ENCODE results near the gene OPCML.

The OPCML gene

GRCh38 chr11:132981131-132981956, 551.0 kb downstream of the OPCML start:
- DNase-seq (ENCODE audit: low spot score) (no peak), ATAC-seq (ENCODE audit: low read depth) (no peak)
- Histone ChIP-seq H3K27me3 (ENCODE audit: insufficient read depth, poor library complexity, severe bottlenecking) (peaks cover 10% of the 10 kb centered on the region), H3K4me1 (ENCODE audit: insufficient read depth, poor library complexity, severe bottlenecking) (no peaks in the 10 kb centered on the region), H3K9me3 (ENCODE audit: severe bottlenecking) (no peaks in the 10 kb centered on the region), H3K27ac (ENCODE audit: poor library complexity, severe bottlenecking) (no peak overlapping the region), H3K4me3 (ENCODE audit: severe bottlenecking) (no peak overlapping the region), H3K36me3 (ENCODE audit: low read depth) (no peaks in the 10 kb centered on the region)
- no peak for TF ChIP-seq CTCF (IDR thresholded peaks at IDR 0.05; ENCODE audit: poor library complexity, severe bottlenecking)

GRCh38 chr11:132980670-132981069, 551.6 kb downstream of the OPCML start:
- TF ChIP-seq CTCF (IDR thresholded peaks at IDR 0.05; ENCODE audit: poor library complexity, severe bottlenecking), result no peak
- Histone ChIP-seq H3K27me3 (ENCODE audit: insufficient read depth, poor library complexity, severe bottlenecking) (peaks cover 10% of the 10 kb centered on the region), H3K4me1 (ENCODE audit: insufficient read depth, poor library complexity, severe bottlenecking) (no peaks in the 10 kb centered on the region), H3K36me3 (ENCODE audit: low read depth) (no peaks in the 10 kb centered on the region), H3K4me3 (ENCODE audit: severe bottlenecking) (no peak overlapping the region), H3K9me3 (ENCODE audit: severe bottlenecking) (no peaks in the 10 kb centered on the region), H3K27ac (ENCODE audit: poor library complexity, severe bottlenecking) (no peak overlapping the region)
- DNase-seq (ENCODE audit: low spot score) (no peak), ATAC-seq (ENCODE audit: low read depth) (no peak)

GRCh38 chr11:132977746-132978145, 554.6 kb downstream of the OPCML start:
- no peak overlapping the region for H3K27ac ChIP-seq (ENCODE audit: poor library complexity, severe bottlenecking)
- no peaks in the 10 kb centered on the region for H3K36me3 ChIP-seq (ENCODE audit: low read depth)
- peaks cover 10% of the 10 kb centered on the region for H3K27me3 ChIP-seq (ENCODE audit: insufficient read depth, poor library complexity, severe bottlenecking)
- H3K9me3 ChIP-seq (ENCODE audit: severe bottlenecking), result no peaks in the 10 kb centered on the region
- ATAC-seq (ENCODE audit: low read depth) (no peak), DNase-seq (ENCODE audit: low spot score) (no peak)
- TF ChIP-seq CTCF (IDR thresholded peaks at IDR 0.05; ENCODE audit: poor library complexity, severe bottlenecking), result no peak
- H3K4me1 ChIP-seq (ENCODE audit: insufficient read depth, poor library complexity, severe bottlenecking), result no peaks in the 10 kb centered on the region
- H3K4me3 ChIP-seq (ENCODE audit: severe bottlenecking), result no peak overlapping the region

GRCh38 chr11:132977241-132977640, 555.1 kb downstream of the OPCML start:
- Histone ChIP-seq H3K9me3 (ENCODE audit: severe bottlenecking) (no peaks in the 10 kb centered on the region), H3K27ac (ENCODE audit: poor library complexity, severe bottlenecking) (no peak overlapping the region), H3K27me3 (ENCODE audit: insufficient read depth, poor library complexity, severe bottlenecking) (peaks cover 10% of the 10 kb centered on the region), H3K4me1 (ENCODE audit: insufficient read depth, poor library complexity, severe bottlenecking) (no peaks in the 10 kb centered on the region), H3K4me3 (ENCODE audit: severe bottlenecking) (no peak overlapping the region), H3K36me3 (ENCODE audit: low read depth) (no peaks in the 10 kb centered on the region)
- no peak for ATAC-seq (ENCODE audit: low read depth)
- DNase-seq (ENCODE audit: low spot score), result no peak
- no peak for TF ChIP-seq CTCF (IDR thresholded peaks at IDR 0.05; ENCODE audit: poor library complexity, severe bottlenecking)

GRCh38 chr11:132976115-132976514, 556.2 kb downstream of the OPCML start:
- peaks cover 10% of the 10 kb centered on the region for H3K27me3 ChIP-seq (ENCODE audit: insufficient read depth, poor library complexity, severe bottlenecking)
- no peak for TF ChIP-seq CTCF (IDR thresholded peaks at IDR 0.05; ENCODE audit: poor library complexity, severe bottlenecking)
- H3K4me1 ChIP-seq (ENCODE audit: insufficient read depth, poor library complexity, severe bottlenecking), result no peaks in the 10 kb centered on the region
- DNase-seq (ENCODE audit: low spot score) (no peak), ATAC-seq (ENCODE audit: low read depth) (no peak)
- H3K4me3 ChIP-seq (ENCODE audit: severe bottlenecking), result no peak overlapping the region
- no peak overlapping the region for H3K27ac ChIP-seq (ENCODE audit: poor library complexity, severe bottlenecking)
- H3K36me3 ChIP-seq (ENCODE audit: low read depth), result no peaks in the 10 kb centered on the region
- H3K9me3 ChIP-seq (ENCODE audit: severe bottlenecking), result no peaks in the 10 kb centered on the region
